H9 (cell line): Measurements from ENCODE around the gene SMAD3. TPM values are rescaled to one million over a fixed set of nuclear protein-coding genes. Genes with fewer than 3 reads are reported as not detected.

Source experiments
- DNase-seq: peaks from one replicate; pipeline ENCODE4 v3.0.0-alpha.2; 2017
- H2AFZ ChIP-seq: one replicate; pipeline ENCODE4 v1.6.1; 2013; ENCODE audit warnings: mild to moderate bottlenecking, low read length, control low read depth, moderate library complexity
- H2AK5ac ChIP-seq: 2 replicates; pipeline ENCODE4 v1.6.1; 2013; ENCODE audit warnings: low read length, control low read depth, mixed read lengths; ENCODE audit not compliant: insufficient read length
- H2BK120ac ChIP-seq: one replicate; pipeline ENCODE4 v1.6.1; 2013; ENCODE audit warnings: low read depth, mild to moderate bottlenecking, low read length, control low read depth, inconsistent platforms; ENCODE audit not compliant: poor library complexity, severe bottlenecking
- H2BK12ac ChIP-seq: 2 replicates; pipeline ENCODE4 v1.6.1; 2013; ENCODE audit warnings: low read length, control low read depth, mixed read lengths, low read depth; ENCODE audit not compliant: insufficient read length
- H2BK15ac ChIP-seq: 2 replicates; pipeline ENCODE4 v1.6.1; 2013; ENCODE audit warnings: low read depth, low read length, control low read depth
- H2BK20ac ChIP-seq: one replicate; pipeline ENCODE4 v1.6.1; 2013; ENCODE audit warnings: low read depth, mild to moderate bottlenecking, low read length, control low read depth, inconsistent platforms; ENCODE audit not compliant: poor library complexity, severe bottlenecking
- H2BK5ac ChIP-seq: 2 replicates; pipeline ENCODE4 v1.6.1; 2013; ENCODE audit warnings: low read length, control low read depth, mixed read lengths; ENCODE audit not compliant: insufficient read length
- H3K14ac ChIP-seq: 2 replicates; pipeline ENCODE4 v1.6.1; 2013; ENCODE audit warnings: low read length, control low read depth; ENCODE audit not compliant: insufficient read depth
- H3K18ac ChIP-seq: 2 replicates; pipeline ENCODE4 v1.6.1; 2013; ENCODE audit warnings: low read depth, mild to moderate bottlenecking, mixed read lengths, low read length, control low read depth; ENCODE audit not compliant: insufficient read length
- H3K23ac ChIP-seq: 2 replicates; pipeline ENCODE4 v1.6.1; 2013; ENCODE audit warnings: low read length, control low read depth, mixed read lengths, low read depth; ENCODE audit not compliant: insufficient read length
- H3K23me2 ChIP-seq: 2 replicates; pipeline ENCODE4 v1.6.1; 2013; ENCODE audit warnings: low read depth, mild to moderate bottlenecking, mixed read lengths, low read length, control low read depth; ENCODE audit not compliant: insufficient read length, poor library complexity, severe bottlenecking
- H3K27ac ChIP-seq: 2 replicates; pipeline ENCODE4 v1.5.1; 2013; ENCODE audit warnings: low read length, control low read depth, mixed read lengths, low read depth; ENCODE audit not compliant: insufficient read length
- H3K27me3 ChIP-seq: 2 replicates; pipeline ENCODE4 v1.6.1; 2013; ENCODE audit warnings: low read length, control low read depth, inconsistent platforms; ENCODE audit not compliant: insufficient read depth
- H3K4ac ChIP-seq: 2 replicates; pipeline ENCODE4 v1.6.1; 2013; ENCODE audit warnings: low read depth, mild to moderate bottlenecking, control low read depth, inconsistent platforms, low read length, moderate library complexity
- H3K4me1 ChIP-seq: 2 replicates; pipeline ENCODE4 v1.6.1; 2013; ENCODE audit warnings: low read length, control low read depth, inconsistent platforms; ENCODE audit not compliant: insufficient read depth
- H3K4me2 ChIP-seq: 2 replicates; pipeline ENCODE4 v1.6.1; 2013; ENCODE audit warnings: low read length, control low read depth, mixed read lengths; ENCODE audit not compliant: insufficient read length, insufficient read depth
- H3K56ac ChIP-seq: 2 replicates; pipeline ENCODE4 v1.6.1; 2013; ENCODE audit warnings: low read depth, mild to moderate bottlenecking, mixed read lengths, low read length, control low read depth; ENCODE audit not compliant: insufficient read length
- H3K79me1 ChIP-seq: 2 replicates; pipeline ENCODE4 v1.6.1; 2013; ENCODE audit warnings: low read depth, mild to moderate bottlenecking, moderate library complexity, low read length, control low read depth, inconsistent platforms; ENCODE audit not compliant: insufficient read depth, poor library complexity, severe bottlenecking
- H3K79me2 ChIP-seq: 2 replicates; pipeline ENCODE4 v1.6.1; 2013; ENCODE audit warnings: low read length, control low read depth, inconsistent platforms; ENCODE audit not compliant: insufficient read depth
- H3K9ac ChIP-seq: 2 replicates; pipeline ENCODE4 v1.6.1; 2013; ENCODE audit warnings: low read length, control low read depth, mixed read lengths; ENCODE audit not compliant: insufficient read length; ENCODE audit errors: extremely low read depth
- H3K9me3 ChIP-seq: one replicate; pipeline ENCODE4 v1.6.1; 2013; ENCODE audit warnings: low read depth, low read length, inconsistent platforms; ENCODE audit not compliant: control insufficient read depth
- H3T11ph ChIP-seq: one replicate; pipeline ENCODE4 v1.6.1; 2013; ENCODE audit warnings: mild to moderate bottlenecking, low read length, control low read depth, inconsistent platforms
- H4K20me1 ChIP-seq: one replicate; pipeline ENCODE4 v1.6.1; 2013; ENCODE audit not compliant: control insufficient read depth, insufficient read length, insufficient read depth
- H4K5ac ChIP-seq: 2 replicates; pipeline ENCODE4 v1.6.1; 2013; ENCODE audit warnings: low read depth, mild to moderate bottlenecking, mixed read lengths, low read length, control low read depth; ENCODE audit not compliant: insufficient read length
- H4K8ac ChIP-seq: replicated peaks from 2 replicates; pipeline ENCODE4 v1.6.1; 2013; ENCODE audit warnings: low read length, control low read depth, mixed read lengths, low read depth; ENCODE audit not compliant: insufficient read length
- H4K91ac ChIP-seq: 2 replicates; pipeline ENCODE4 v1.6.1; 2013; ENCODE audit warnings: low read depth, mild to moderate bottlenecking, moderate library complexity, mixed read lengths, low read length, control low read depth; ENCODE audit not compliant: insufficient read length
- H3K27ac Mint-ChIP-seq, 3 experiments: 2 replicates in 2 of 3; 3 replicates in 1 of 3; pipeline ENCODE4 v1.8.0; 2020 to 2021; ENCODE audit warnings: mixed read lengths in 3 of 3, mild to moderate bottlenecking in 1 of 3, moderate library complexity in 1 of 3
- H3K27me3 Mint-ChIP-seq: 2 replicates; pipeline ENCODE4 v1.8.0; 2021; ENCODE audit warnings: low read depth, mild to moderate bottlenecking, moderate library complexity, mixed read lengths
- H3K36me3 Mint-ChIP-seq, 3 experiments: 2 replicates in 2 of 3; 3 replicates in 1 of 3; pipeline ENCODE4 v1.8.0; 2020 to 2021; ENCODE audit warnings: low read depth in 3 of 3, mixed read lengths in 3 of 3; ENCODE audit not compliant: insufficient read depth in 1 of 3
- H3K4me1 Mint-ChIP-seq, 2 experiments: 2 replicates each; pipeline ENCODE4 v1.8.0; 2020; ENCODE audit warnings: mixed read lengths in 2 of 2
- H3K4me3 Mint-ChIP-seq, 2 experiments: 2 replicates in 1 of 2; 3 replicates in 1 of 2; pipeline ENCODE4 v1.8.0; 2020 to 2021; ENCODE audit warnings: mild to moderate bottlenecking in 2 of 2, mixed read lengths in 2 of 2, moderate library complexity in 1 of 2
- H3K9me3 Mint-ChIP-seq, 2 experiments: 2 replicates in 1 of 2; 3 replicates in 1 of 2; pipeline ENCODE4 v1.8.0; 2020; ENCODE audit warnings: mild to moderate bottlenecking in 2 of 2, mixed read lengths in 2 of 2, moderate library complexity in 1 of 2
- CTCF ChIP-seq: fragments of 200-600 bp; sonication (generic); conservative IDR thresholded peaks from 3 replicates; pipeline ENCODE4 v1.8.0; 2021; ENCODE audit warnings: antibody characterized with exemption, mild to moderate bottlenecking
- total RNA-seq: library from RNA; stranded (reverse); gene quantifications from 2 replicates; pipeline ENCODE4 v1.2.1, GENCODE V29; 2021

SMAD3 gene
- total RNA-seq, 1 experiment from 2014 or later: 26.7 TPM

GRCh38 chr15:67037694-67038093, 27.7 kb upstream of the SMAD3 start:
- Histone ChIP-seq H3K56ac (no peak overlapping the region), H3T11ph (no peak overlapping the region), H3K18ac (no peak overlapping the region), H3K14ac (no peak overlapping the region), H3K27ac (no peak overlapping the region), H3K79me1 (no peaks in the 10 kb centered on the region), H4K5ac (no peak overlapping the region), H4K8ac (no peak overlapping the region), H2AK5ac (no peak overlapping the region), H2AFZ (no peak overlapping the region), H3K4ac (no peak overlapping the region), H3K23me2 (peaks cover 3% of the 10 kb centered on the region), H4K91ac (no peak overlapping the region), H3K4me1 (peaks cover 8% of the 10 kb centered on the region; the same call in 1 of the 2 replicates), H2BK120ac (no peak overlapping the region), H2BK5ac (no peak overlapping the region), H3K27me3 (no peaks in the 10 kb centered on the region; the same call in 1 of the 2 replicates), H3K9ac (no peak overlapping the region), H4K20me1 (no peaks in the 10 kb centered on the region), H2BK15ac (no peak overlapping the region), H2BK20ac (no peak overlapping the region), H2BK12ac (no peak overlapping the region), H3K4me2 (no peak overlapping the region), H3K79me2 (no peaks in the 10 kb centered on the region), H3K23ac (no peak overlapping the region), H3K9me3 (no peaks in the 10 kb centered on the region)
- peaks cover 16% of the 10 kb centered on the region for H3K27me3 Mint-ChIP-seq
- H3K9me3 Mint-ChIP-seq: no peaks in the 10 kb centered on the region
- TF ChIP-seq CTCF: no peak
- H3K4me3 Mint-ChIP-seq: no peak overlapping the region
- no peak overlapping the region for H3K27ac Mint-ChIP-seq
- no peaks in the 10 kb centered on the region; a peak in 1 of 7 replicates for H3K36me3 Mint-ChIP-seq
- no peak for DNase-seq
- peaks cover 30 to 37% of the 10 kb centered on the region in 2 experiments for H3K4me1 Mint-ChIP-seq
